NCI-H1930 (cell line): ENCODE results near the gene CAVIN1.
"Not testable (repeated sequence)": the region's sequence is repeated elsewhere in the genome, so short reads cannot be mapped to it uniquely, and the experiment has no call there.

Source experiments
- DNase-seq, 2 experiments: peaks; one replicate each; lab custom pipeline; 2025; lab: John Stamatoyannopoulos, UW

CAVIN1 gene

DNA sequence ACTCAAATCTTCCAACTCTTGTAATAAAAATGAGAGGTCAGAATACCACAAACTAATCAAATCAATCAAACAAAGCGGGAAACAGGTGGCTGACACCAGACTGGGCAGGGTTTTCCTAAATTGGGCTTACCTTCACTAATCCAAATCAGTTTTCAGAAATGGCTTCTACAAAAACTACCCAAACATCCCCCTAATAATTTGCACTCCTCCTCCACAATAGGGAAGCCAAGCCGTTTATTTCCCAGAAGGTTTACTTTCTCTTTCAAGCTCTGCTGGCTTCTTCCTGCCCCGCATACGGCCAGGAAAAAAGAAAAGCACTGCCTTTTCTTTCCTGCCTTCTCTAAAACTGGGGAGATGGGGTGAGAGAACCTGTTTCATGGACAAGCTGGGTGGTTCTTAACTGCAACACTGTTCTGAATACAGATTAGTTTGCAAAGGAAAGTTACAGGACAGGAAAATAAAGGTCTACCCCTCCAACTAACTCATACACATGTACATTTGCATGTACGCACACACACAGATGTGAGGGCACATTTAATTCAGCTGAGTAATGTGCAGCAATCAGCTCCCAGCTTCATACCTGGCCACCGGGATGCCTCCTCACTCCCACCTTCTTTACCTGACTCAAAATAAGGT is 44.0 kb downstream of the CAVIN1 start:
- no peak for DNase-seq

DNA sequence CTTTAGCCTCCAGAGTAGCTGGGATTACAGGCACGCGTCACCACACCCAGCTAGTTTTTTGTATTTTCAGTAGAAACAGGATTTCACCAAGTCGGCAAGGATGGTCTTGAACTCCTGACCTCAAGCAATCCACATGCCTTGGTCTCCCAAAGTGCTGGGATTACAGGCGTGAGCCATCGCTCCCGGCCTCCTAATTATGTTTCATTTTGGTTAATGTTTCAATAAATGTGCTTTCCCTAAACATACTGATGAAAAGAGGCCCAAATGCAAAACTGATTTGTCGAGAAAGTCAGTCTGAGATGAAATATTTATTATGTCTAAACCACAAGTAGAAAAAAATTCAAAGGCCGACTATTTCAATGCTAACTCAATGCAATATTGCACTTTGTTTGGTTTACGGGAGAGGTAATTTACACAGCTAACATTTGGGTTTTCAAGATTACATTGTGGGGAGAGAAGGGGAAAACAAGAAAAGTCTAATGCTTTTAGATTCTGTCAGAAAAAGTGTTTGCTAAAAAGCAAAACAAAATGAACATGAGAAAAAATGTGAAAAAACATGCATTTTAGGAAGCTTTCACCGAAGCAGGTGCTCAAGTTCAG is 44.6 kb downstream of the CAVIN1 start:
- no peak for DNase-seq

DNA sequence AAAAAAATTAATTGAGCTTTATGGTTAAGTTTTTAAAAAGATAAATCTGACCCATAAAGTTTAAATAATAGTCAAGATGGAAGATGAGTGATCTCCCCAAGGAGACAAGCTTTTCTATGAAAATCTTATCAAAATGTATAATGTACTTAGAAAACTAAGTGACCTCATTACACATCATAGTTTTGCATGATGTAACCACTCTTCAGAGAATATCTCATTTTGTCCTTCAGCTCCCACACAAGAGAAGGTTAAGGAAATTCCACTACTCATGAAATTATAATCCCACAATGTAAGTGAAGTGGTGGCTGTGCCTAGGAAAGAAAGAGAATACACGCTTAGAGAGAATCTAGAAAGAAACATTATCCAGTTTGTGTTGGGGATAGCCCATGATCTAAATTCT is 49.2 kb downstream of the CAVIN1 start:
- DNase-seq = no peak

DNA sequence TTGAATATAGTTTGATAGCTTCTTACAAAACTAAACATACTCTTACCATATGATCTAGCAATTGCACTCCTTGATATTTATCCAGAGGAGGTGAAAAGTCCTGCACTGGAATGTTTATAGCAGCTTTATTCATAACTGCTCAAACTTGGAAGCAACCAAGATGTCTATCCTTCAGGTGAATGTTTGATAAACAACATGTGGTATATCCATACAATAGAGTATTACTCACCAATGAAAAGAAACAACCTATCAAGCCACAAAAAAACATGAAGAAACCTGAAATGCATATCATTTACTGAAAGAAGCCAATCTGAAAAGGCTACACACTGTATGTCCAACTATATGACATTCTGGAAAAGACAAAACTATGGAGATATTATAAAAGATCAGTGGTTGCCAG is 50.9 kb downstream of the CAVIN1 start:
- no peak for DNase-seq

DNA sequence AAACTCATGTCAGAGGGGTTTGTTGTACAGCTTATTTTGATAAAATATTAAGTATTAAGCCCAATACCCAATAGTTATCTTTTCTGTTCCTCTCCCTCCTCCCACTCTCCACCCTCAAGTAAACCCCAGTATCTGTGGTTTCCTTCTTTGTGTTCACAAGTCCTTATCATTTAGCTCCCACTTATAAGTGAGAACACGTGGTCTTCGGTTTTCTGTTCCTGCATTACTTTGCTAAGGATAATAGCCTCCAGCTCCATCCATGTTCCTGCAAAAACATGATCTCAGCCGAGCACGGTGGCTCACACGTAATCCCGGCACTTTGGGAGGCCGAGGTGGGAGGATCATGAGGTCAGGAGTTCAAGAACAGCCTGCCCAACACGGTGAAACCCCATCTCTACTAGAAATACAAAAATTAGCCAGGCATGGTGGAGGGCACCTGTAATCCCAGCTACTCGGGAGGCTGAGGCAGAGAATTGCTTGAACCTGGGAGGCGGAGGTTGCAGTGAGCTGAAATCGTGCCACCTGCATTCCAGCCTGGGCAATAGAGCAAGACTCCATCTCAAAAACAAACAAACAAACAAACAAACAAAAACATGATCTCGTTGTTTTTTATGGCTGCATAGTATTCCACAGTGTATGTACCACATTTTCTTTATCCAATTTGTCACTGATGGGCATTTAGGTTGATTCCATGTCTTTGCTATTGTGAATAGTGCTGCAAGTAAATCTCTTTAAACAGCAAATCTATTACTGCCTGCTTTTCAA is 54.1 kb downstream of the CAVIN1 start:
- DNase-seq = not testable (repeated sequence)

DNA sequence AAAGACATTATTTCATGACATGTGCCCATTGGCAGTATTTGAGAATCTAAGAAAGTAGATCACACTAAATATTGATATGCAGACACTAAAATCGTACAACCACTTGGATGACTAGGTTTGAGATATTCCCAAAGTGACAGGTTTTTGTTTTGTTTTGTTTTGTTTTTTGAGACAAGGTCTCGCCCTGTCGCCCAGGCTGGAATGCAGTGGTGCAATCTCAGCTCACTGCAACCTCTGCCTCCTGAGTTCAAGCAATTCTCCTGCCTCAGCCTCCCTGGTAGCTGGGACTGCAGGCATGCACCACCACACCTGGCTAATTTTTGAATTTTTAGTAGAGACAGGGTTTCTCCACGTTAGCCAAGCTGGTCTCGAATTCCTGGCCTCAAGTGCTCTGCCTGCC is 54.7 kb downstream of the CAVIN1 start:
- not testable (repeated sequence) for DNase-seq

DNA sequence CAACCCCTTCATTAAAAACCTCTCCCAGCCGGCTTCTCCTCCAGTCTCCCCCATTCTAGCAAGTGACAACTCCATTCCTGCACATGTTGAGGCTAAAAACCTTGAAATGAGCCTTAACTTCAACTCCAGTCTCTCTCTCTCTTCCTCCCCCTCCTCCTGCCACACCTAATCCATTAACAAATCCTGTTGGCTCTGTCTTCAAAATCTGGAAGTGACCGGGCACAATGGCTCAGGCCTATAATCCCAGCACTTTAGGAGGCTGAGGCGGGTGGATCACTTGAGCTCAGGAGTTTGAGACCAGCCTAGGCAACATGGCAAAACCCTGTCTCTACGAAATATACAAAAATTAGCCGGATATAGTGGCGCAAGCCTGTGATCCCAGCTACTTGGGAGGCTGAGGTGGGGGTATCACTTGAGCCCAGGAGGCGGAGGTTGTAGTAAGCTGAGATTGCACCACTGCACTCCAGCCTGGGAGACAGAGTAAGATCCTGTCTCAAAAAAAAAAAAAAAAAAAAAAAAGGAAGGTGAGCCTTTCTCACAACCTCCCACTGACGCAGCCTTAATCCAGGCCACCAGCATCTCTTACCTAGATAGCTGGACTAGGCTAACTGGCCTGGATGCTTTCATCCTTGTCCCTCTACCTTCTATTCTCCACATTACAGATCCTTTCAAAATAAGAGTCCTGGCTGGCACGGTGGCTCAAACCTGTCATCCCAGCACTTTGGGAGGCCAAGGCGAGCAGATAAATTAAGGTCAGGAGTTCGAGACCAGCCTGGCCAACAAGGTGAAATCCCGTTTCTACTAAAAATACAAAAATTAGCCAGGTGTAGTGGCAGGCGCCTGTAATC is 56.7 kb downstream of the CAVIN1 start:
- not testable (repeated sequence) for DNase-seq

DNA sequence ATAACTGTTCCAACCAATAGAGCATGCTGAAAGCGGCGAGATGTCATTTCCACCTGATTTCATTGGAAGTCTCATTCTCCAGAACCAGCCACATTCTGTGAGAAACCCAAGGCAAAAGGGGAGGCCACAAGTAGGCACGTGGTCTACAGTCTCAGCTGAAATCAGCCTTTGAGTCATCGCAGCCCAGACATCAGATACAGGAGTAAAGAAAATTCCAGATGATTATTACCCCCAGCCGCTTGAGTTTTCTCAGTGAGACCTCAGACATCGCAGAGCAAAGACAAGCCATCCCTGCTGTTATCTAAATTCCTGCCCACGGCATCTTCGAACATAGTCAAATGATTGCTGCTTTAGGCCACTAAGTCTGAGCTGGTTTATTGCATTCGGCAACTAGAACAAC is 57.9 kb downstream of the CAVIN1 start:
- DNase-seq = no peak

DNA sequence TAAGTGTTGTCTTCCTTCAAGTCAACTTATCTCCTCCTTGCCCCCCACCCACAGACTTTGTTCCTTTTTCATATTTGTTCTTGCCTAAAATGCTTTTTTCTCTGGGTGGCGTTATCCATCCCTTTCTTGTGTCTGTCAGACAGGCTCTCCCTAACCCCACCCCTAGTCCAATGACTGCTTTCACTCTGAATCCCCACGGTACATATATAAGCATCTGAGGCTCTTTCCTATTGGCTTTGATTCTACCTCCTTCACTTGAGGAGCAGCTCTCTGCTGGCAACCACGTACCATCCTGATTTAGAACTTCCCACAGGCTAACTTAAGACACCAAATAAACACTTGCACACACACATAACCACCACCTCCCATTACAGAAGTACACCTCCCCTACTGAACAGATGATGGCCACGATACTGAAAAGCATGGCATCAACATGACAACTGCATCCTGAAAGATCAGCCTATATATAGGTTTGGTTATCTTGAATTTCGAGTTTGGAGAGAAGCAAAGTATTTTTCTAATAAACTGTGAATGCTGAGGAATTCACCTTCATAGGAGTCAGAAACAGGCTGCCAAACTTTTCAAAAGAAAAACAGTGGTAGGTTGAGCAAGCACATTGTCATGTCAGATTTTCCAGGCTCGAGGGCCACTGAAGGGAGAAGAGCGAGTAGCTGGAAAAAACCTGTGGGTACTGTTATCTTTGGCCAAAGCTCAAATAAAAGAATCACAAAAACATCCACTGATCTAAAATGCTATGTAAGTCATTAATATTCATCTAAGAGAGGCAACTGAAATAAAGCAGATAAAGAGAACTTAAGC is 59.1 kb downstream of the CAVIN1 start:
- no peak for DNase-seq

DNA sequence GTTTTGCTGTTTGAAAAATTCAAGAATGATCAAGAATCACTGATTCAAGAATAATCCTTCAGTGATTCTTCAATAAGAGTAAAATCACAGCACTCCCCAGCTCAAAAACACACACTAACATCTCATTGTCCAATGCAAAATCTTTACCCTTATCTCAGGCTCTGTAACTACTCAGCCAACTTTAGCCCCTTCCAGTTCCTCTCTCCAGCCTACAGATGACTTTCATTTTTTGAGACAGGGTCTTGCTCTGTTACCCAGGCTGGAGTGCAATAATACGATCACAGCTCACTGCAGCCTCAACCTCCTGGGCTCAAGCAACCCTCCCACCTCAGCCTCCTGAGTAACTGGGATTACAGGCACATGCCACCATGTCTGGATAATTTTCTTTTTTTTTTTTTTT is 59.8 kb downstream of the CAVIN1 start:
- no peak for DNase-seq

DNA sequence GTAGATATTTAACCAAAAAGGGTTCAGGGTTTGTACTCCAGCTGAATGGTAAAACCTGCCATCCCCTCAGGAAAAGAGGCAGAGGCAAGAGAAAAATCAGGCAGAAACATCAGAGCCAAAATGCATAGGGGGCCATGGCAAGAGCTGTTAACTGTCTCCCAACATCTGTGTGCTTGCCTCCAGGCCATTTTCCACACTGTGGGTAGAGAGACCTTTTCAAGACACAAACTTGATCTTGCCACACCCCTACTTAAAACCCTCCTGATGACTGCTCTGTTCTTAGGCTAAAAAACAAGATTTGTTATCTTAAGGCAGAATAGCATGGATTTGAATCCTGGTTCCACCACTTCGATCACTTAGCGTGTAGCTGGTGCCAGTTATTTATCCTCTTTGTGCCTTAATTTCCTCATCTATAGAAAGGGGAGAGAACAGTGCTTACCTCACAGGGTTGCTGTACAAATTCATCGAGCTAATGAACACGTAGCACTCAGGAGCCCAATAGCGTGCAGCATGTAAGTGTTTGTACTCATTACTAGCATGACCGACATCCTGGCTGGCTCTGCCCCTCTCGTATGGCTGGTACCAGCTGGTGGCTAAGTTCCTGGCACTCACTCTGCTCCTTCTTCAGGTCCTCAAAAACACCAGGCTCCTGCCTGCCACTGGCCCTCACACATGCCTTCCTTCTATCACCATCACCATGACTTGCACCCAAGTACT is 60.7 kb downstream of the CAVIN1 start:
- no peak for DNase-seq

DNA sequence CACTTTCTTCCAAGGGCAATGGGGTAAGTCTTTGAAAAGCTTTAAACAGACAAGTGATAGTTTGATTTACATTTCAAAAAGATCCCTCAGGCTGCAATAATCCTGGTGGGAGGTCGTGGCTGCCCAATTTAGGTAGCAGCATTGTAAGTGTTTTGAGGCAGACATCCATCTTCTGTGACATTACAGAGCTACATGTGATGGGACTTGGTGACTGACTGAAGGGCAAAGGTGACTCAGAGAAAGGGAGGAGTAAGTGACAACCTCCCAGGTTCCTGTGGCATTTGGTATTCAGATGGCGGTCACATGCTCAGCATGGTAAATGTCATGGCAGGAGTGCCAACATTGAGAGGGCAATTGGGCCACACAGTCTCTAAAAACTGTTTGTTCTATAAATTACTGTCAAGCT is 61.3 kb downstream of the CAVIN1 start:
- no peak for DNase-seq

DNA sequence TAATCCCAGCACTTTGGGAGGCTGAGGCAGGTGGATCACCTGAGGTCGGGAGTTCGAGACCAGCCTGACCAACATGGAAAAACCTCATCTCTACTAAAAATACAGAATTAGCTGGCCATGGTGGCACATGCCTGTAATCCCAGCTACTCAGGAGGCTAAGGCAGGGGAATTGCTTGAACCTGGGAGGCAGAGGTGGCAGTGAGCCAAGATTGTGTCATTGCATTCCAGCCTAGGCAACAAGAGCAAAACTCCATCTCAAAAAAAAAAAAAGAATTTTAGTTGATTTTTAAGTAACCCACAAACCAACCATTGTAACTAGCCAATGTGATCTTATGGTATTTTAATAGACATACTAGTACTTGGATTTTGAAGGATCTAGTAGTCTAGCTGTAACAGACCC is 62.7 kb downstream of the CAVIN1 start:
- DNase-seq = not testable (repeated sequence)

DNA sequence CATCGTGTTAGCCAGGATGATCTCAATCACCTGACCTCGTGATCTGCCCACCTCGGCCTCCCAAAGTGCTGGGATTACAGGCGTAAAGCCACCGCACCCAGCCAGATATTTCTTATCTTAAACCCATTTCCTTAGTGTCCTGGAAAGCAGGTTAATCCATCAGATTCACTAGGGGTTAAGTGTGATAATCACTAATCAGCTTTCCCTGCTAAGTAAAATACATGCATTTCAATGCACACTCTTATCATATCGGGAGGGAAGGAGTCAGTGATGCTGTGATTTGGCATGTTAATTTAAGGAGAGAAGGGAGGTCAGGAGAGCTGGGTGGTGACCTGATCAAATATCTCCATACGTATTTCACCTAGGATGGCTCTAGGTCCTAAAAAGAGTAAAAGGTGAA is 63.9 kb downstream of the CAVIN1 start:
- no peak for DNase-seq

DNA sequence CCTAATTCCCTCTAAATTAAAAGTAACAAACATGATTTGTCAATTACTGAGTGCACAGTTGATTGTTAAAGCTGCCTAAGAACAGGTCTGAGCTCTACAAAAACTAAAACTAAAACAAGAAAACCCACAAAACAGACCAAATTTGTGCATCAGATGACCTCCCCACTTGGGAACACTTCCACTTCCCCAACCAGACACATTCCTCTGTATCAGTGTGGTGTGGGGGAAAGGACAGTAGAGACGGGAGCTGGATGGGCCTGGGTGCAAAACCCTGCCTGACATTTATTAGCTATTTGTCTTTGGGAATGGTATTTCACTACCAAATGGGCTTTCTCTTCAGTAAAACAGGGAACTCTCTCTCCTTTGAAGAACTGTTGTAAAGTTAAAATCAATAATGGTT is 64.6 kb downstream of the CAVIN1 start:
- DNase-seq = no peak

DNA sequence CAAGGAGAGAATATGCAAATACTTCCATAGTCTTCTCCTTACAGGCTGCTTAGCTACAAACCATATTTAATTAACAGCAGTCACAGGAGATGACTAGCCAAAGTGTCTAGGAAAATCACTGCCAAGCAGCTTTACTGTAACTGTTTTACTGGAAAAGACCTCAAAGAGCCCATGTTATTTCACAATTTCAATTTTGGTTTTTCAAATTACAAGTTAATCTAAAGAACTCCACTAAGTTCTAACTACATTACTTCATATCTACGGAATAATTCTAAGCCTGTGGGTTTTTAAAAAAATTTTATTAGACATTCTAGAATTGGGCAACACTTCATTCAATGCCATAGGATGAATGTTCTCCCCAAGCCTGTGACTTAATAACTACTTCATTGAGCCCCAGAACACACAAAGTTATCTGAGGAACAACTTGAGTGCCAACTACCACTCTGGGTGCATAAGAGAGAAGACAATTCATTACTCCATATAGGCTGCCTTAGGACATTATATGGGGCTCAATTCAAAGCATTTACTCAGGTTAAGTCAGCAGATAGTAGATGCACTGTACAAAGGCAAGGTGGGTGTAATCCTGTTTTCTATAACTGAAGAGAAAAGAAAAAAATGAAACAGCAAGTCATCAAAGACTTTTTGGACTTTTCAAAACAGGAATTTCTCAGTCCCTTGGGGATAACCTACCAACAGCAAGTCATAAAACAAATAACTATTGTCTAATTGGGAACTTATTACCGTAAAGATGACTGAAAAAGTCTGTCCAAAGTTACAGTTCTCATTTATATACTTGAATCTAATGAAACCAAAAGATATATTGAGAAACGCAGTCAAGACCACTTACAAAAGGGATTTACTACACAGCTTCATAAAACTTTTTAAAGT is 67.9 kb downstream of the CAVIN1 start:
- no peak for DNase-seq
